SK-N-SH (cell line): Measurements from ENCODE around the gene TRIM15. TPM values are rescaled to one million over a fixed set of nuclear protein-coding genes. Genes with fewer than 3 reads are reported as not detected.

ENCODE experiments used
- CTCF ChIA-PET: fragments of 300-600, 350-600 bp; formaldehyde crosslinking; extraction: SDS; loops from one replicate; lab custom pipeline; 2021; lab: Yijun Ruan, JAX
- POLR2A ChIA-PET: fragments of 350-600 bp; sonication (Branson Sonifier 250); formaldehyde crosslinking; extraction: SDS; loops from one replicate; lab custom pipeline; 2020; ENCODE audit warnings: antibody characterized with exemption, inconsistent platforms; lab: Yijun Ruan, JAX
- DNase-seq: peaks from one replicate; pipeline ENCODE4 v3.0.0; 2012
- H2AFZ ChIP-seq: fragments of 200-600 bp; sonication (generic); 2 replicates; pipeline ENCODE4 v1.8.1; 2016; ENCODE audit warnings: antibody characterized with exemption, mild to moderate bottlenecking, low read depth
- H3F3A ChIP-seq: fragments of 200-600 bp; sonication (generic); replicated peaks from 2 replicates; pipeline ENCODE3; 2016; ENCODE audit warnings: antibody characterized with exemption, mild to moderate bottlenecking; ENCODE audit not compliant: insufficient read depth
- H3K27ac ChIP-seq, 2 experiments: fragments of 200-500 bp in 1 of 2; fragments of 200-600 bp in 1 of 2; sonication (Bioruptor generic) in 1 of 2; sonication (generic), shearing (Covaris generic) in 1 of 2; 2 replicates each; pipeline versions ENCODE4 v1.5.1 to v1.6.1; 2014 to 2016; ENCODE audit warnings: low read depth in 2 of 2, inconsistent platforms in 1 of 2, low read length in 1 of 2, mild to moderate bottlenecking in 1 of 2, mixed read lengths in 1 of 2
- H3K27me3 ChIP-seq: fragments of 200-600 bp; sonication (generic), shearing (Covaris generic); 2 replicates; pipeline ENCODE4 v1.6.1; 2016; ENCODE audit warnings: mixed run types; ENCODE audit not compliant: insufficient read depth
- H3K36me3 ChIP-seq, 2 experiments: fragments of 200-500 bp in 1 of 2; fragments of 200-600 bp in 1 of 2; sonication (Bioruptor generic) in 1 of 2; sonication (generic) in 1 of 2; replicated peaks in 1 of 2; 2 replicates each; pipeline versions ENCODE3 to v1.5.1; 2014 to 2016; ENCODE audit warnings: low read length in 1 of 2, mild to moderate bottlenecking in 1 of 2; ENCODE audit not compliant: insufficient read depth in 2 of 2, control insufficient read depth in 1 of 2
- H3K4me1 ChIP-seq, 2 experiments: fragments of 200-500 bp in 1 of 2; fragments of 200-600 bp in 1 of 2; sonication (Bioruptor generic) in 1 of 2; sonication (generic), shearing (Covaris generic) in 1 of 2; 2 replicates each; pipeline versions ENCODE4 v1.5.1 to v1.6.1; 2014 to 2016; ENCODE audit warnings: low read depth in 1 of 2, low read length in 1 of 2, mixed run types in 1 of 2; ENCODE audit not compliant: insufficient read depth in 2 of 2, control insufficient read depth in 1 of 2
- H3K4me2 ChIP-seq: fragments of 200-600 bp; sonication (generic), shearing (Covaris generic); 2 replicates; pipeline ENCODE4 v1.6.1; 2017; ENCODE audit warnings: mixed run types
- H3K4me3 ChIP-seq, 2 experiments: fragments of 200-500 bp in 1 of 2; fragments of 200-600 bp in 1 of 2; sonication (Bioruptor generic) in 1 of 2; sonication (generic), shearing (Covaris generic) in 1 of 2; 2 replicates each; pipeline versions ENCODE4 v1.5.1 to v1.8.1; 2014 to 2016; ENCODE audit warnings: low read depth in 2 of 2, inconsistent platforms in 1 of 2, low read length in 1 of 2, mild to moderate bottlenecking in 1 of 2, mixed read lengths in 1 of 2, moderate library complexity in 1 of 2
- H3K79me2 ChIP-seq: fragments of 200-600 bp; sonication (generic); 2 replicates; pipeline ENCODE4 v1.8.1; 2017; ENCODE audit warnings: mild to moderate bottlenecking; ENCODE audit not compliant: insufficient read depth
- H3K9ac ChIP-seq: fragments of 200-600 bp; sonication (generic); 2 replicates; pipeline ENCODE4 v1.6.1; 2017; ENCODE audit warnings: mixed run types
- H3K9me2 ChIP-seq: fragments of 200-600 bp; sonication (generic); 2 replicates; pipeline ENCODE4 v1.6.1; 2017; ENCODE audit warnings: mixed run types
- H3K9me3 ChIP-seq: fragments of 200-600 bp; sonication (generic); 2 replicates; pipeline ENCODE4 v1.6.1; 2017; ENCODE audit warnings: mixed run types, mild to moderate bottlenecking, moderate library complexity
- H4K20me1 ChIP-seq: fragments of 200-600 bp; sonication (generic); 2 replicates; pipeline ENCODE4 v1.6.1; 2017; ENCODE audit warnings: mild to moderate bottlenecking, mixed run types; ENCODE audit not compliant: insufficient read depth
- ELF1 ChIP-seq: IDR thresholded peaks from 2 replicates; pipeline ENCODE4 v1.4.0; 2012
- EP300 ChIP-seq, 2 experiments: IDR thresholded peaks; 2 replicates each; pipeline versions ENCODE4 v1.4.0 to v1.6.1; 2012; ENCODE audit warnings: borderline replicate concordance in 1 of 2, low read depth in 1 of 2, low read length in 1 of 2
- EZH2phosphoT487 ChIP-seq: fragments of 200-600 bp; sonication (generic); IDR thresholded peaks from 2 replicates; pipeline ENCODE4 v1.6.1; 2017; ENCODE audit warnings: low read depth, mixed run types, mild to moderate bottlenecking, antibody characterized with exemption, moderate library complexity, borderline replicate concordance
- FOSL2 ChIP-seq: IDR thresholded peaks from 2 replicates; pipeline ENCODE4 v1.4.0; 2012; ENCODE audit warnings: low read depth, mild to moderate bottlenecking, moderate library complexity, borderline replicate concordance
- GABPA ChIP-seq: IDR thresholded peaks from 2 replicates; pipeline ENCODE4 v1.4.0; 2012; ENCODE audit warnings: low read depth, mild to moderate bottlenecking
- JUND ChIP-seq: IDR thresholded peaks from 2 replicates; pipeline ENCODE4 v1.4.0; 2012
- REST ChIP-seq: IDR thresholded peaks from 2 replicates; pipeline ENCODE4 v1.6.1; 2012; ENCODE audit warnings: mild to moderate bottlenecking, low read depth, low read length, moderate library complexity
- RFX5 ChIP-seq: IDR thresholded peaks from 2 replicates; pipeline ENCODE4 v1.6.1; 2012; ENCODE audit warnings: mild to moderate bottlenecking, improper control_type of control experiment, low read length
- TAF1 ChIP-seq: IDR thresholded peaks from 2 replicates; pipeline ENCODE4 v1.6.1; 2012; ENCODE audit warnings: low read depth, mild to moderate bottlenecking, low read length, moderate library complexity, borderline replicate concordance
- TCF12 ChIP-seq: IDR thresholded peaks from 2 replicates; pipeline ENCODE4 v1.4.0; 2012
- USF2 ChIP-seq: fragments of 150-350 bp; IDR thresholded peaks from 2 replicates; pipeline ENCODE4 v1.6.1; 2017; ENCODE audit warnings: antibody characterized with exemption, low read length, low read depth, borderline replicate concordance
- YY1 ChIP-seq: IDR thresholded peaks from 2 replicates; pipeline ENCODE4 v1.4.0; 2012; ENCODE audit warnings: low read depth, mild to moderate bottlenecking
- ZBTB33 ChIP-seq: IDR thresholded peaks from 2 replicates; pipeline ENCODE4 v1.4.0; 2012; ENCODE audit warnings: low read depth, borderline replicate concordance
- WGBS: methylation state at CpG from one replicate; pipeline ENCODE4 v1.1.6; 2017; ENCODE audit warnings: low lambda C conversion rate; 5-methylcytosine and 5-hydroxymethylcytosine counted together
- polyA plus RNA-seq, 3 experiments: library from polyadenylated mRNA; depleted of rRNA; stranded (reverse); fragments of >200 nt; gene quantifications; 2 replicates each; pipeline ENCODE4 v1.2.3, GENCODE V29; 2012

The TRIM15 gene
- polyA plus RNA-seq, 1 of the 3 experiments (the other 2 are of a cell fraction), result not detected

GRCh38 chr6:30198166-30199084 lies 35.1 kb downstream of the TRIM15 start:
- TF ChIP-seq JUND, result no peak
- no peak for TF ChIP-seq GABPA
- no peak for TF ChIP-seq EZH2phosphoT487
- no peak for TF ChIP-seq FOSL2
- TF ChIP-seq EP300 (IDR thresholded peaks at IDR 0.05; ENCODE audit: borderline replicate concordance in 1 of 2, low read depth in 1 of 2, low read length in 1 of 2), result no peak
- no peak for TF ChIP-seq RFX5
- TF ChIP-seq USF2, result no peak
- H3K4me3 ChIP-seq, result no peak overlapping the region
- H3K36me3 ChIP-seq, result peaks cover 37 to 44% of the 10 kb centered on the region in 2 experiments
- ChIA-PET POLR2A (no interaction called here), CTCF (no interaction called here)
- H3K79me2 ChIP-seq, result peaks cover 23% of the 10 kb centered on the region; the same call in 1 of the 2 replicates
- no peaks in the 10 kb centered on the region; a peak in 1 of 4 replicates for H3K4me1 ChIP-seq
- H3K4me2 ChIP-seq, result no peak overlapping the region
- DNase-seq, result no peak
- no peaks in the 10 kb centered on the region for H3K27me3 ChIP-seq
- no peak overlapping the region for H3K9ac ChIP-seq
- H4K20me1 ChIP-seq, result no peaks in the 10 kb centered on the region
- H3K9me2 ChIP-seq, result no peaks in the 10 kb centered on the region
- H3K27ac ChIP-seq, result no peak overlapping the region
- H3F3A ChIP-seq, result no peaks in the 10 kb centered on the region
- no peak overlapping the region for H2AFZ ChIP-seq
- 96% methylated on average over 22 of the region's 34 CpGs for WGBS
- H3K9me3 ChIP-seq, result no peaks in the 10 kb centered on the region

- no peaks in the 10 kb centered on the region for H3F3A ChIP-seq
- 94% methylated on average over 5 of the region's 6 CpGs for WGBS
- TF ChIP-seq TCF12 (no peak), REST (no peak), ELF1 (no peak), GABPA (no peak), TAF1 (no peak), ZBTB33 (no peak), YY1 (no peak)
- no peak overlapping the region for H3K9ac ChIP-seq
- H3K9me3 ChIP-seq, result no peaks in the 10 kb centered on the region
- H3K27ac ChIP-seq, result no peak overlapping the region
- no peak overlapping the region for H2AFZ ChIP-seq
- ChIA-PET POLR2A (no interaction called here), CTCF (no interaction called here)
- no peak for DNase-seq
- no peaks in the 10 kb centered on the region for H3K4me1 ChIP-seq
- H3K79me2 ChIP-seq, result peaks cover 46% of the 10 kb centered on the region
- H3K4me2 ChIP-seq, result no peak overlapping the region
- H3K36me3 ChIP-seq, result peaks cover 25 to 40% of the 10 kb centered on the region in 2 experiments
- H3K27me3 ChIP-seq, result no peaks in the 10 kb centered on the region
- H3K4me3 ChIP-seq, result no peak overlapping the region
- H3K9me2 ChIP-seq, result no peaks in the 10 kb centered on the region
- peaks cover 14% of the 10 kb centered on the region; the same call in 1 of the 2 replicates for H4K20me1 ChIP-seq
These were observed 37.4 kb downstream of the TRIM15 start for GRCh38 chr6:30200551-30201281.
